Mesothelial cell of epicardium (in vitro differentiated cells): ENCODE measurements around the gene SYTL4. TPM values are rescaled to one million over a fixed set of nuclear protein-coding genes. Genes with fewer than 3 reads are reported as not detected.

ENCODE experiments used
- DNase-seq, 2 experiments: peaks; one replicate each; pipeline ENCODE4 v3.0.0; 2021; ENCODE audit warnings: low spot score in 2 of 2; ENCODE audit not compliant: unreplicated experiment in 2 of 2
- H3K27ac Mint-ChIP-seq: 2 replicates; pipeline ENCODE4 v1.8.0; 2021; ENCODE audit warnings: mixed read lengths
- H3K27me3 Mint-ChIP-seq: 2 replicates; pipeline ENCODE4 v1.8.0; 2021; ENCODE audit warnings: low read depth, mixed read lengths
- H3K36me3 Mint-ChIP-seq: 2 replicates; pipeline ENCODE4 v1.8.0; 2021; ENCODE audit warnings: mixed read lengths
- H3K4me1 Mint-ChIP-seq: 2 replicates; pipeline ENCODE4 v1.8.0; 2021; ENCODE audit warnings: mixed read lengths
- H3K4me3 Mint-ChIP-seq: 2 replicates; pipeline ENCODE4 v1.8.0; 2021; ENCODE audit warnings: mild to moderate bottlenecking, moderate library complexity, mixed read lengths
- H3K9me3 Mint-ChIP-seq: 2 replicates; pipeline ENCODE4 v1.8.0; 2021; ENCODE audit warnings: mixed read lengths
- CTCF ChIP-seq: fragments of 200-600 bp; sonication (generic); IDR thresholded peaks from one replicate; pipeline ENCODE4 v1.5.0; 2021; ENCODE audit warnings: antibody characterized with exemption; ENCODE audit not compliant: unreplicated experiment
- total RNA-seq: library from RNA; stranded (reverse); gene quantifications from 3 replicates; pipeline ENCODE4 v1.2.1, GENCODE V29; 2021

SYTL4 gene
- total RNA-seq, 1 donor from 2014 or later: 1.2 TPM

- no peak overlapping the region for H3K27ac Mint-ChIP-seq
- H3K27me3 Mint-ChIP-seq: no peaks in the 10 kb centered on the region
- H3K4me3 Mint-ChIP-seq: no peak overlapping the region
- no peaks in the 10 kb centered on the region for H3K36me3 Mint-ChIP-seq
- no peak for TF ChIP-seq CTCF
- H3K4me1 Mint-ChIP-seq: peaks cover 12% of the 10 kb centered on the region
- peaks cover 29% of the 10 kb centered on the region for H3K9me3 Mint-ChIP-seq
- no peak for DNase-seq
These were observed 33.4 kb downstream of the SYTL4 start for GRCh38 chrX:100698551-100698950.

- Mint-ChIP-seq H3K4me1 (peaks cover 12% of the 10 kb centered on the region), H3K36me3 (no peaks in the 10 kb centered on the region), H3K4me3 (no peak overlapping the region), H3K9me3 (peaks cover 38% of the 10 kb centered on the region), H3K27ac (no peak overlapping the region), H3K27me3 (no peaks in the 10 kb centered on the region)
- no peak for TF ChIP-seq CTCF
- no peak for DNase-seq
These were observed 35.1 kb downstream of the SYTL4 start for GRCh38 chrX:100696699-100697351.

GRCh38 chrX:100695991-100696390 lies 35.9 kb downstream of the SYTL4 start:
- no peaks in the 10 kb centered on the region for H3K27me3 Mint-ChIP-seq
- no peak overlapping the region for H3K4me3 Mint-ChIP-seq
- peaks cover 34% of the 10 kb centered on the region for H3K9me3 Mint-ChIP-seq
- H3K27ac Mint-ChIP-seq: no peak overlapping the region
- peaks cover 12% of the 10 kb centered on the region for H3K4me1 Mint-ChIP-seq
- DNase-seq: no peak
- H3K36me3 Mint-ChIP-seq: no peaks in the 10 kb centered on the region
- TF ChIP-seq CTCF: no peak

GRCh38 chrX:100695302-100695701 lies 36.6 kb downstream of the SYTL4 start:
- no peak for TF ChIP-seq CTCF
- H3K27me3 Mint-ChIP-seq: no peaks in the 10 kb centered on the region
- DNase-seq: no peak
- H3K27ac Mint-ChIP-seq: no peak overlapping the region
- no peak overlapping the region for H3K4me3 Mint-ChIP-seq
- peaks cover 34% of the 10 kb centered on the region for H3K9me3 Mint-ChIP-seq
- no peaks in the 10 kb centered on the region for H3K36me3 Mint-ChIP-seq
- peaks cover 12% of the 10 kb centered on the region for H3K4me1 Mint-ChIP-seq

GRCh38 chrX:100687546-100687945 lies 44.4 kb downstream of the SYTL4 start:
- TF ChIP-seq CTCF: no peak
- H3K9me3 Mint-ChIP-seq: peaks cover 19% of the 10 kb centered on the region

More at GRCh38 chrX:100687546-100687945, 44.4 kb downstream of the SYTL4 start:
- no peaks in the 10 kb centered on the region for H3K36me3 Mint-ChIP-seq
- no peaks in the 10 kb centered on the region for H3K4me1 Mint-ChIP-seq
- no peak overlapping the region for H3K27ac Mint-ChIP-seq
- H3K4me3 Mint-ChIP-seq: no peak overlapping the region
- H3K27me3 Mint-ChIP-seq: no peaks in the 10 kb centered on the region
- DNase-seq: no peak
